K562 (cell line): ENCODE measurements around the gene CAMK2A. TPM values are rescaled to one million over a fixed set of nuclear protein-coding genes. Genes with fewer than 3 reads are reported as not detected.
A peak's percentile ranks its signal among the peaks of the same experiment; 100 is the strongest.
"Not testable (repeated sequence)": the region's sequence is repeated elsewhere in the genome, so short reads cannot be mapped to it uniquely, and the experiment has no call there.

Experiments used
- ATAC-seq: fragments of 200-7000 bp; cut with Tn5 transposase; 3 replicates; pipeline ENCODE4 v1.9.1; 2020; ENCODE audit warnings: moderate library complexity
- BruUV-seq: library from RNA; stranded (reverse); fragments of 400-500 nt; replicated peaks from 2 replicates; lab custom pipeline; 2021; lab: Mats Ljungman, UMichigan
- CTCF ChIA-PET: fragments of 300-600 bp; formaldehyde crosslinking; extraction: SDS; loops from one replicate; lab custom pipeline; 2021; ENCODE audit warnings: low intra/inter-chr PET ratio; lab: Yijun Ruan, JAX
- POLR2A ChIA-PET: fragments of 300-600, 350-650 bp; sonication (Branson Sonifier 250); formaldehyde crosslinking; extraction: SDS; loops from one replicate; lab custom pipeline; 2021; ENCODE audit warnings: antibody characterized with exemption, inconsistent platforms; lab: Yijun Ruan, JAX
- DNase-seq, 4 experiments: peaks; one replicate each; pipeline versions ENCODE4 v3.0.0 to v3.0.0-alpha.2; 2011 to 2018; ENCODE audit warnings: low spot score in 3 of 4, mixed read lengths in 3 of 4; ENCODE audit errors: extremely low read depth in 1 of 4
- FAIRE-seq: peaks from 2 replicates; lab custom pipeline; 2011; peaks lifted over from hg19 to GRCh38; lab: Jason Lieb, UNC
- H2AFZ ChIP-seq: 2 replicates; pipeline ENCODE4 v1.6.0; 2011; ENCODE audit warnings: low read depth, low read length, control low read depth, inconsistent platforms
- H3K27ac ChIP-seq: fragments of 200-600 bp; 3 replicates; pipeline ENCODE4 v1.8.0; 2011; ENCODE audit warnings: low read depth, mild to moderate bottlenecking, control low read depth, inconsistent platforms, low read length, moderate library complexity, mixed read lengths; ENCODE audit errors: extremely low read depth
- H3K27me3 ChIP-seq, 2 experiments: fragments of 300-600 bp in 1 of 2; 2 replicates in 1 of 2; 3 replicates in 1 of 2; pipeline versions ENCODE4 v1.6.0 to v1.8.0; 2011; ENCODE audit warnings: inconsistent platforms in 2 of 2, low read length in 2 of 2, mild to moderate bottlenecking in 1 of 2, mixed read lengths in 1 of 2, moderate library complexity in 1 of 2; ENCODE audit not compliant: control insufficient read depth in 2 of 2, insufficient read depth in 2 of 2
- H3K36me3 ChIP-seq: fragments of 300-600 bp; 3 replicates; pipeline ENCODE4 v1.8.0; 2011; ENCODE audit warnings: mild to moderate bottlenecking, low read length, inconsistent platforms; ENCODE audit not compliant: control insufficient read depth, insufficient read depth
- H3K4me1 ChIP-seq, 2 experiments: fragments of 200-600 bp in 1 of 2; replicated peaks in 1 of 2; 2 replicates in 1 of 2; 3 replicates in 1 of 2; pipeline versions ENCODE4 v1.5.1 to v1.8.0; 2011; ENCODE audit warnings: inconsistent platforms in 2 of 2, low read length in 2 of 2, mild to moderate bottlenecking in 1 of 2, mixed read lengths in 1 of 2, moderate library complexity in 1 of 2; ENCODE audit not compliant: control insufficient read depth in 2 of 2, insufficient read depth in 2 of 2
- H3K4me2 ChIP-seq: 2 replicates; pipeline ENCODE4 v1.6.1; 2011; ENCODE audit warnings: low read length, control low read depth, inconsistent platforms, mixed read lengths; ENCODE audit not compliant: insufficient read depth
- H3K4me3 ChIP-seq: fragments of 200-600 bp; sonication (generic), shearing (Covaris generic); 2 replicates; pipeline ENCODE4 v1.5.1; 2016; ENCODE audit warnings: control low read depth, inconsistent platforms
- H3K79me2 ChIP-seq: fragments of 200-600 bp; 3 replicates; pipeline ENCODE4 v1.8.0; 2011; ENCODE audit warnings: low read length, inconsistent platforms; ENCODE audit not compliant: control insufficient read depth, insufficient read depth
- H3K9ac ChIP-seq, 2 experiments: 2 replicates each; pipeline versions ENCODE4 v1.6.0 to v1.6.1; 2011; ENCODE audit warnings: low read depth in 2 of 2, low read length in 2 of 2, control low read depth in 1 of 2, inconsistent platforms in 1 of 2, mild to moderate bottlenecking in 1 of 2, mixed read lengths in 1 of 2; ENCODE audit not compliant: insufficient read depth in 1 of 2
- H3K9me1 ChIP-seq: one replicate; pipeline ENCODE4 v1.6.0; 2011; ENCODE audit warnings: inconsistent platforms, mild to moderate bottlenecking, low read length, moderate library complexity; ENCODE audit not compliant: control insufficient read depth, insufficient read depth
- H3K9me3 ChIP-seq: replicated peaks from 2 replicates; pipeline ENCODE4 v1.5.1; 2011; ENCODE audit warnings: low read depth, low read length, inconsistent platforms; ENCODE audit not compliant: control insufficient read depth, insufficient read depth
- H4K20me1 ChIP-seq: replicated peaks from 2 replicates; pipeline ENCODE4 v1.6.1; 2011; ENCODE audit warnings: low read length, inconsistent platforms, mixed read lengths; ENCODE audit not compliant: control insufficient read depth, insufficient read depth
- BCOR ChIP-seq: fragments of 450-650 bp; IDR thresholded peaks from 2 replicates; pipeline ENCODE4 v1.6.1; 2016
- CLOCK ChIP-seq: fragments of 250-450 bp; sonication (Bioruptor Pico); IDR thresholded peaks from 2 replicates; pipeline ENCODE4 v1.4.0; 2020; ENCODE audit warnings: mild to moderate bottlenecking, moderate library complexity, borderline replicate concordance
- KLF6 ChIP-seq: fragments of 250-450 bp; sonication (Bioruptor Pico); IDR thresholded peaks from 2 replicates; pipeline ENCODE4 v1.4.0; 2020; ENCODE audit warnings: mild to moderate bottlenecking, moderate library complexity, borderline replicate concordance
- MLX ChIP-seq, 2 experiments: fragments of 450-650 bp in 1 of 2; sonication (generic) in 1 of 2; formaldehyde crosslinking; conservative IDR thresholded peaks; 2 replicates each; pipeline versions ENCODE4 v1.4.0 to v1.8.1; 2020 to 2022; ENCODE audit warnings: mild to moderate bottlenecking in 1 of 2, missing genetic modification reagents in 1 of 2
- OTX1 ChIP-seq: fragments of 450-650 bp; formaldehyde crosslinking; IDR thresholded peaks from 2 replicates; pipeline ENCODE4 v1.4.0; 2022; ENCODE audit warnings: mild to moderate bottlenecking
- RFX7 ChIP-seq: fragments of 250-450 bp; sonication (Bioruptor Pico); IDR thresholded peaks from 2 replicates; pipeline ENCODE4 v1.5.1; 2021; ENCODE audit warnings: mild to moderate bottlenecking
- SMARCA5 ChIP-seq: fragments of 450-650 bp; IDR thresholded peaks from 2 replicates; pipeline ENCODE4 v1.6.1; 2016
- ZNF143 ChIP-seq: sonication (generic); formaldehyde crosslinking; IDR thresholded peaks from 2 replicates; pipeline ENCODE4 v1.9.0; 2022; ENCODE audit warnings: mild to moderate bottlenecking, missing genetic modification reagents
- ZNF146 ChIP-seq: IDR thresholded peaks from one replicate; pipeline ENCODE4 v1.6.1; 2018; ENCODE audit warnings: missing compliant biosample characterization; ENCODE audit not compliant: unreplicated experiment
- ZNF184 ChIP-seq: sonication (generic); formaldehyde crosslinking; IDR thresholded peaks from 2 replicates; pipeline ENCODE4 v1.5.0; 2020; ENCODE audit warnings: missing genetic modification reagents
- ZNF3 ChIP-seq: fragments of 250-450 bp; sonication (Bioruptor Pico); IDR thresholded peaks from 2 replicates; pipeline ENCODE4 v1.5.0; 2021; ENCODE audit warnings: mild to moderate bottlenecking, moderate library complexity
- ZNF586 ChIP-seq: fragments of 450-650 bp; formaldehyde crosslinking; conservative IDR thresholded peaks from 2 replicates; pipeline ENCODE4 v1.4.0; 2020; ENCODE audit warnings: mild to moderate bottlenecking, moderate library complexity
- WGBS: fragments of 100-300 bp; shearing (Covaris generic); methylation state at CpG from one replicate; pipeline ENCODE4 v1.1.6; 2016; ENCODE audit warnings: low coverage, mixed read lengths; ENCODE audit not compliant: insufficient coverage; ENCODE audit errors: missing lambda C conversion rate; 5-methylcytosine and 5-hydroxymethylcytosine counted together
- in situ Hi-C: fragments of 300-500 bp; cut with MboI; formaldehyde crosslinking; loops from 4 replicates; pipeline ENCODE4 v1.15.0; 2018; ENCODE audit warnings: inconsistent platforms, mixed read lengths
- intact Hi-C: fragments of 100-400 bp; cut with micrococcal nuclease; formaldehyde crosslinking; loops from 2 replicates; pipeline ENCODE4 v1.14.2; 2022
- polyA plus RNA-seq, 8 experiments: library from polyadenylated mRNA; depleted of rRNA in 4 of 8; stranded (reverse) in 5 of 8; unstranded in 3 of 8; fragments of >200 nt; fragmentation: Nextera tagmentation in 2 of 8; fragmentation: Illumina TruSeq in 1 of 8; extraction: Ambion mirVana in 2 of 8; extraction: Trizol in 1 of 8; gene quantifications; 2 replicates each; pipeline versions ENCODE4 v1.2.1 to v1.2.3, GENCODE V29; 2011 to 2014; ENCODE audit warnings: inconsistent platforms in 1 of 8, missing spikeins in 1 of 8
- total RNA-seq, 7 experiments: library from RNA; depleted of rRNA in 6 of 7; stranded (reverse); fragments of >200 nt in 6 of 7; fragmentation: Illumina TruSeq in 2 of 7; extraction: Trizol in 2 of 7; gene quantifications; 2 replicates each; pipeline versions ENCODE4 v1.2.1 to v1.2.3, GENCODE V29; 2011 to 2021; ENCODE audit warnings: low replicate concordance in 1 of 7

CAMK2A gene
- total and polyA plus RNA-seq, 9 of the 15 experiments (the other 6 are each of a cell fraction or from before 2014, with no cell fraction given), result 0.01 to 0.18 (median 0.04) TPM; not detected in 6

GRCh38 chr5:150248493-150248892 is 41.1 kb downstream of the CAMK2A start:
- H3K36me3 ChIP-seq, H3K4me3 ChIP-seq, FAIRE-seq, BruUV-seq, ATAC-seq, intact Hi-C loops, H3K9me1 ChIP-seq, H3K27ac ChIP-seq, H4K20me1 ChIP-seq, DNase-seq, H3K4me2 ChIP-seq, H3K9ac ChIP-seq, H2AFZ ChIP-seq, CTCF ChIA-PET, H3K9me3 ChIP-seq, H3K79me2 ChIP-seq, in situ Hi-C loops: not testable (repeated sequence)
- peaks cover 7 to 42% of the 10 kb centered on the region in 2 experiments; a peak in 4 of 5 replicates for H3K27me3 ChIP-seq
- H3K4me1 ChIP-seq, result peaks cover 22 to 23% of the 10 kb centered on the region in 2 experiments
- TF ChIP-seq ZNF146 (CRISPR knock-in tag), result peak; percentile 77
- TF ChIP-seq BCOR, result peak; percentile 39; the same call in 1 of the 2 replicates
- 39% methylated on average over 5 of the region's 6 CpGs for WGBS
- POLR2A ChIA-PET, result interaction anchor here (0.5 kb wide), 1 partner anchor 93 kb away, joined by 3 read pairs; the partner anchor contains the start of gene PDGFRB

- no TSS peak for BruUV-seq
- no peak overlapping the region for H3K4me2 ChIP-seq
- FAIRE-seq (no peak), ATAC-seq (no peak), DNase-seq (no peak)
- H3K79me2 ChIP-seq, result no peaks in the 10 kb centered on the region
- no peaks in the 10 kb centered on the region for H3K36me3 ChIP-seq
- CTCF ChIA-PET, result no interaction called here
- H3K9me3 ChIP-seq, result no peaks in the 10 kb centered on the region
- H3K4me3 ChIP-seq, result no peak overlapping the region
- POLR2A ChIA-PET, result no interaction called here
- in situ Hi-C loops (no loop called here), intact Hi-C loops (no loop called here)
- H3K4me1 ChIP-seq, result peaks cover 22 to 23% of the 10 kb centered on the region in 2 experiments
- H2AFZ ChIP-seq, result no peak overlapping the region
- WGBS, result 38% methylated on average over 6 of the region's 9 CpGs
- H3K9ac ChIP-seq, result no peak overlapping the region
- no peak overlapping the region for H3K27ac ChIP-seq
- H3K9me1 ChIP-seq, result no peaks in the 10 kb centered on the region
- H3K27me3 ChIP-seq, result peaks cover 9 to 39% of the 10 kb centered on the region in 2 experiments; a peak in 4 of 5 replicates
- H4K20me1 ChIP-seq, result peaks cover 4% of the 10 kb centered on the region; the same call in 1 of the 2 replicates
- no peak for TF ChIP-seq ZNF3 (CRISPR knock-in tag)
- TF ChIP-seq OTX1 (CRISPR knock-in tag), result no peak
- no peak for TF ChIP-seq RFX7 (CRISPR knock-in tag)
- TF ChIP-seq CLOCK (CRISPR knock-in tag), result no peak
- no peak for TF ChIP-seq ZNF184 (CRISPR knock-in tag)
- no peak for TF ChIP-seq SMARCA5
- no peak for TF ChIP-seq ZNF143 (CRISPR knock-in tag)
- no peak for TF ChIP-seq ZNF586
- TF ChIP-seq MLX (CRISPR knock-in tag; conservative IDR thresholded peaks at IDR 0.05), result no peak
- no peak for TF ChIP-seq KLF6 (CRISPR knock-in tag)
Measured at GRCh38 chr5:150247726-150248125, 41.8 kb downstream of the CAMK2A start.
